Pericardium fibroblast (primary cell): Measurements from ENCODE around the gene SHD. TPM values are rescaled to one million over a fixed set of nuclear protein-coding genes. Genes with fewer than 3 reads are reported as not detected.

Experiments used
- total RNA-seq: library from RNA; depleted of rRNA; stranded (reverse); fragments of >200 nt; gene quantifications from 2 replicates; pipeline ENCODE4 v1.2.3, GENCODE V29; 2015

Gene SHD
- total RNA-seq, result 0.68 TPM in 1 of 2 replicates, not detected in the other

GRCh38 chr19:4278419-4279266 is at the start of gene SHD:
TSS of gene SHD (plus strand) at chr19:4279266. CDS start at chr19:4280064, 798 bp downstream.

GRCh38 chr19:4246767-4247593 is 32.1 kb upstream of the SHD start, which contains the start of gene YJU2:
TSS of gene YJU2 (plus strand) at chr19:4247080. CDS start at chr19:4247147, 67 bp downstream.

GRCh38 chr19:4302243-4302640 is 23.2 kb downstream of the SHD start, which contains the start of gene TMIGD2:
TSS of gene TMIGD2 (minus strand) at chr19:4302389. CDS start at chr19:4302385, 4 bp downstream.

GRCh38 chr19:4304538-4305256 is 25.6 kb downstream of the SHD start, which contains the start of gene FSD1:
TSS of gene FSD1 (plus strand) at chr19:4304598. CDS start at chr19:4304747, 149 bp downstream.

GRCh38 chr19:4338441-4339355 is 59.6 kb downstream of the SHD start, which contains the start of gene STAP2:
TSS of gene STAP2 (minus strand) at chr19:4338827. CDS start at chr19:4338753, 74 bp downstream.

Other genes starting within 250 kb of the SHD start
- 31.6 and 44.0 TPM in 2 replicates for gene ZBTB7A, start 212.4 kb upstream of the SHD start, total RNA-seq
- 164 and 232 TPM in 2 replicates for gene MAP2K2, start 155.1 kb upstream of the SHD start, total RNA-seq
- gene CREB3L3, start 125.6 kb upstream of the SHD start, total RNA-seq, result not detected in 2 replicates
- gene SIRT6, start 96.7 kb upstream of the SHD start, total RNA-seq, result 16.7 and 23.5 TPM in 2 replicates
- under 0.01 and 1.3 TPM in 2 replicates for gene ANKRD24, start 96.6 kb upstream of the SHD start, total RNA-seq
- 0.47 and 1.7 TPM in 2 replicates for gene EBI3, start 49.7 kb upstream of the SHD start, total RNA-seq
- 14.0 and 16.1 TPM in 2 replicates for gene YJU2, start 32.2 kb upstream of the SHD start, total RNA-seq
- 0.09 and 0.23 TPM in 2 replicates for gene TMIGD2, start 23.1 kb downstream of the SHD start, total RNA-seq
- gene FSD1, start 25.3 kb downstream of the SHD start, total RNA-seq, result 6.3 and 7.1 TPM in 2 replicates
- 2.7 and 6.1 TPM in 2 replicates for gene STAP2, start 59.6 kb downstream of the SHD start, total RNA-seq
- gene MPND, start 64.3 kb downstream of the SHD start, total RNA-seq, result 3.1 and 5.6 TPM in 2 replicates
- 91.9 and 118 TPM in 2 replicates for gene SH3GL1, start 121.3 kb downstream of the SHD start, total RNA-seq
- 2.1 and 21.8 TPM in 2 replicates for gene CHAF1A, start 123.4 kb downstream of the SHD start, total RNA-seq
- gene UBXN6, start 178.5 kb downstream of the SHD start, total RNA-seq, result 86.0 and 145 TPM in 2 replicates
- 58.8 and 71.7 TPM in 2 replicates for gene HDGFL2, start 193.0 kb downstream of the SHD start, total RNA-seq
- 0.47 and 3.7 TPM in 2 replicates for gene PLIN4, start 239.2 kb downstream of the SHD start, total RNA-seq